Fibroblast of lung (primary cell): ENCODE data around the gene SH3D21. TPM values are rescaled to one million over a fixed set of nuclear protein-coding genes. Genes with fewer than 3 reads are reported as not detected.

Experiments used
- DNase-seq, 2 donors: peaks; one replicate each; pipeline versions ENCODE4 v3.0.0 to v3.0.0-alpha.2; 2010; ENCODE audit warnings: low read depth in 2 of 2
- H2AFZ ChIP-seq: 2 replicates; pipeline ENCODE4 v1.5.1; 2012; ENCODE audit warnings: low read length, control low read depth, inconsistent platforms
- H3K27ac ChIP-seq: 2 replicates; pipeline ENCODE4 v1.5.1; 2011; ENCODE audit warnings: low read length, control low read depth; ENCODE audit not compliant: insufficient read depth
- H3K27me3 ChIP-seq: 2 replicates; pipeline ENCODE4 v1.5.1; 2011; ENCODE audit warnings: mild to moderate bottlenecking, low read length; ENCODE audit not compliant: control insufficient read depth, insufficient read depth
- H3K36me3 ChIP-seq: 2 replicates; pipeline ENCODE4 v1.5.1; 2011; ENCODE audit warnings: low read length; ENCODE audit not compliant: control insufficient read depth, insufficient read depth
- H3K4me1 ChIP-seq: 2 replicates; pipeline ENCODE4 v1.5.1; 2011; ENCODE audit warnings: low read length; ENCODE audit not compliant: control insufficient read depth, insufficient read depth; ENCODE audit errors: extremely low read depth
- H3K4me2 ChIP-seq: 2 replicates; pipeline ENCODE4 v1.5.1; 2011; ENCODE audit warnings: low read length, control low read depth; ENCODE audit not compliant: insufficient read depth; ENCODE audit errors: extremely low read depth
- H3K4me3 ChIP-seq, 4 experiments: fragments of 200-600 bp in 1 of 4; sonication (generic) in 1 of 4; replicated peaks in 1 of 4; 2 replicates each; pipeline ENCODE4 v1.5.1; 2011 to 2016; ENCODE audit warnings: low read length in 4 of 4, low read depth in 3 of 4, mild to moderate bottlenecking in 3 of 4, control low read depth in 2 of 4, inconsistent platforms in 1 of 4, mixed read lengths in 1 of 4; ENCODE audit not compliant: insufficient read depth in 1 of 4; ENCODE audit errors: control extremely low read depth in 1 of 4
- H3K79me2 ChIP-seq: 2 replicates; pipeline ENCODE4 v1.5.1; 2012; ENCODE audit warnings: mild to moderate bottlenecking, low read length, inconsistent platforms; ENCODE audit not compliant: control insufficient read depth, insufficient read depth
- H3K9ac ChIP-seq: 2 replicates; pipeline ENCODE4 v1.5.1; 2011; ENCODE audit warnings: mild to moderate bottlenecking, low read length, control low read depth; ENCODE audit not compliant: insufficient read depth
- H3K9me3 ChIP-seq: 2 replicates; pipeline ENCODE4 v1.5.1; 2012; ENCODE audit warnings: low read depth, low read length; ENCODE audit not compliant: control insufficient read depth, insufficient read depth
- H4K20me1 ChIP-seq: 2 replicates; pipeline ENCODE4 v1.5.1; 2011; ENCODE audit warnings: low read length; ENCODE audit not compliant: control insufficient read depth, insufficient read depth; ENCODE audit errors: extremely low read depth
- EZH2 ChIP-seq: IDR thresholded peaks from 2 replicates; pipeline ENCODE4 v1.5.1; 2012; ENCODE audit warnings: low read length, control low read depth, mild to moderate bottlenecking; ENCODE audit errors: missing control alignments
- polyA plus RNA-seq, 2 donors: library from polyadenylated mRNA; depleted of rRNA in 1 of 2; stranded (reverse) in 1 of 2; unstranded in 1 of 2; fragments of >200 nt; gene quantifications; 2 replicates each; pipeline ENCODE4 v1.2.1, GENCODE V29; 2011 to 2012; ENCODE audit warnings: missing spikeins in 1 of 2
- total RNA-seq: library from RNA; depleted of rRNA; stranded (reverse); fragments of >200 nt; gene quantifications from 2 replicates; pipeline ENCODE4 v1.2.1, GENCODE V29; 2014
- TF ChIP-seq, protein P1 (sequence below), 2 donors: IDR thresholded peaks in 1 of 2; conservative IDR thresholded peaks in 1 of 2; 1 replicate in 1 of 2; 2 replicates in 1 of 2; pipeline ENCODE4 v1.5.1; 2011 to 2012; ENCODE audit warnings: low read length in 2 of 2, control low read depth in 1 of 2, inconsistent platforms in 1 of 2, low read depth in 1 of 2, mild to moderate bottlenecking in 1 of 2

Gene SH3D21
- total and polyA plus RNA-seq, 2 donors (not counting 1 experiment from before 2014, with no cell fraction given), result 1.9 to 3.3 TPM

- no peak overlapping the region for H3K9ac ChIP-seq
- H3K27me3 ChIP-seq, result no peaks in the 10 kb centered on the region
- H3K27ac ChIP-seq, result no peak overlapping the region
- H3K36me3 ChIP-seq, result peaks cover 3% of the 10 kb centered on the region
- no peak overlapping the region for H2AFZ ChIP-seq
- peaks cover 38% of the 10 kb centered on the region for H3K79me2 ChIP-seq
- no peaks in the 10 kb centered on the region for H3K4me1 ChIP-seq
- TF ChIP-seq, protein P1, sequence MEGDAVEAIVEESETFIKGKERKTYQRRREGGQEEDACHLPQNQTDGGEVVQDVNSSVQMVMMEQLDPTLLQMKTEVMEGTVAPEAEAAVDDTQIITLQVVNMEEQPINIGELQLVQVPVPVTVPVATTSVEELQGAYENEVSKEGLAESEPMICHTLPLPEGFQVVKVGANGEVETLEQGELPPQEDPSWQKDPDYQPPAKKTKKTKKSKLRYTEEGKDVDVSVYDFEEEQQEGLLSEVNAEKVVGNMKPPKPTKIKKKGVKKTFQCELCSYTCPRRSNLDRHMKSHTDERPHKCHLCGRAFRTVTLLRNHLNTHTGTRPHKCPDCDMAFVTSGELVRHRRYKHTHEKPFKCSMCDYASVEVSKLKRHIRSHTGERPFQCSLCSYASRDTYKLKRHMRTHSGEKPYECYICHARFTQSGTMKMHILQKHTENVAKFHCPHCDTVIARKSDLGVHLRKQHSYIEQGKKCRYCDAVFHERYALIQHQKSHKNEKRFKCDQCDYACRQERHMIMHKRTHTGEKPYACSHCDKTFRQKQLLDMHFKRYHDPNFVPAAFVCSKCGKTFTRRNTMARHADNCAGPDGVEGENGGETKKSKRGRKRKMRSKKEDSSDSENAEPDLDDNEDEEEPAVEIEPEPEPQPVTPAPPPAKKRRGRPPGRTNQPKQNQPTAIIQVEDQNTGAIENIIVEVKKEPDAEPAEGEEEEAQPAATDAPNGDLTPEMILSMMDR (conservative IDR thresholded peaks at IDR 0.05 in 1 of 2, IDR thresholded peaks at IDR 0.05 in 1 of 2; ENCODE audit: low read depth in 1 of 2, low read length in 2 of 2), result no peak
- TF ChIP-seq EZH2, result no peak
- no peaks in the 10 kb centered on the region for H3K9me3 ChIP-seq
- H3K4me2 ChIP-seq, result peak overlapping the region; percentile 25
- H4K20me1 ChIP-seq, result peaks cover 2% of the 10 kb centered on the region
- peak; percentile 49 to 72 for DNase-seq
- H3K4me3 ChIP-seq, result no peak overlapping the region
Observed at GRCh38 chr1:36279110-36279788, 26.9 kb upstream of the SH3D21 start.

DNA sequence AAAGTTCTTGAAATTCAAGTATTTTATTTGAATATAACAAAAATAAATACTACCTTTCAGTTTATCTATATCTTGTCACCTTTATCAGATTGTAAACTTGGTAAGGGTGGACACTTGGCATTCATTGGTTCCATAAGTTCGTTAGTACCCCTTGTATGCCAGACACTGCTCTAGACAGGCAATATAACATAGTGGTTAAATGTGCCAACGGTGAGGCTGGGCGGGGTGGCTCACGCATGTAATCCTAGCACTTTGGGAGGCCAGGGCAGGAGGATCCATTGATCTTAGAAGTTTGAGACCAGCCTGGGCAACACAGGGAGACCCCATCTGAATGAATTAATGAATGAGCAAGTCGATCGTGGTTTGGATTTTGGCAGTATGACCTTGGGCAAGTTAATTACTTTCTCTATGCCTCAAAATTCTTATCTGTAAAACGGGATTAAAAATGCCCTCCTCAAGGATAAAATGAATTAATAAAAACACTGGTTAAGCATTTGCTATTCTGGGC is 26.3 kb upstream of the SH3D21 start:
- Histone ChIP-seq H3K9ac (no peak overlapping the region), H3K27me3 (no peaks in the 10 kb centered on the region), H2AFZ (no peak overlapping the region), H4K20me1 (peaks cover 2% of the 10 kb centered on the region), H3K9me3 (no peaks in the 10 kb centered on the region), H3K4me3 (no peak overlapping the region), H3K4me1 (no peaks in the 10 kb centered on the region), H3K79me2 (peaks cover 38% of the 10 kb centered on the region), H3K36me3 (peaks cover 3% of the 10 kb centered on the region), H3K27ac (no peak overlapping the region), H3K4me2 (no peak overlapping the region)
- no peak for DNase-seq
- TF ChIP-seq, protein P1 (conservative IDR thresholded peaks at IDR 0.05 in 1 of 2, IDR thresholded peaks at IDR 0.05 in 1 of 2; ENCODE audit: low read depth in 1 of 2, low read length in 2 of 2), result no peak
- no peak for TF ChIP-seq EZH2

GRCh38 chr1:36284061-36284460 is 22.1 kb upstream of the SH3D21 start:
- Histone ChIP-seq H3K9me3 (no peaks in the 10 kb centered on the region), H3K4me2 (no peak overlapping the region), H3K27me3 (no peaks in the 10 kb centered on the region), H3K9ac (no peak overlapping the region), H3K79me2 (peaks cover 47% of the 10 kb centered on the region), H3K36me3 (peaks cover 16% of the 10 kb centered on the region), H4K20me1 (peaks cover 2% of the 10 kb centered on the region), H3K4me3 (no peak overlapping the region), H2AFZ (no peak overlapping the region), H3K27ac (no peak overlapping the region), H3K4me1 (no peaks in the 10 kb centered on the region)
- no peak for DNase-seq
- no peak for TF ChIP-seq EZH2
- TF ChIP-seq, protein P1 (conservative IDR thresholded peaks at IDR 0.05 in 1 of 2, IDR thresholded peaks at IDR 0.05 in 1 of 2; ENCODE audit: low read depth in 1 of 2, low read length in 2 of 2), result no peak
